GM12878 (cell line): ENCODE data around the gene OSBPL2. TPM values are rescaled to one million over a fixed set of nuclear protein-coding genes. Genes with fewer than 3 reads are reported as not detected.

Experiments used
- ATAC-seq: fragments of 200-7000 bp; cut with Tn5 transposase; 3 replicates; pipeline ENCODE4 v1.9.1; 2020; ENCODE audit warnings: mild to moderate bottlenecking, moderate library complexity
- BruUV-seq: library from RNA; stranded (reverse); fragments of 400-500 nt; replicated peaks from 2 replicates; lab custom pipeline; 2021; lab: Mats Ljungman, UMichigan
- CTCF ChIA-PET: fragments of 300-600 bp; sonication (Branson Sonifier 250); formaldehyde crosslinking; extraction: SDS; loops from one replicate; lab custom pipeline; 2021; ENCODE audit warnings: inconsistent platforms; lab: Yijun Ruan, JAX
- POLR2A ChIA-PET: fragments of 350-600 bp; formaldehyde crosslinking; extraction: SDS; loops from one replicate; lab custom pipeline; 2021; ENCODE audit warnings: inconsistent platforms; lab: Charles Lee
- RAD21 ChIA-PET: fragments of 300-600 bp; sonication (Branson Sonifier 250); formaldehyde crosslinking; loops from one replicate; lab custom pipeline; 2023; ENCODE audit warnings: antibody characterized with exemption; ENCODE audit not compliant: unreplicated experiment; lab: Charles Lee
- SMC1A ChIA-PET: fragments of 300-600 bp; sonication (Branson Sonifier 250); formaldehyde crosslinking; loops from one replicate; lab custom pipeline; 2023; ENCODE audit not compliant: unreplicated experiment, uncharacterized antibody; lab: Charles Lee
- DNase-seq: peaks from one replicate; pipeline ENCODE4 v3.0.0-alpha.2; 2011; ENCODE audit warnings: low read depth, low spot score
- FAIRE-seq: peaks from 3 replicates; lab custom pipeline; 2011; peaks lifted over from hg19 to GRCh38; lab: Jason Lieb, UNC
- H2AFZ ChIP-seq: 2 replicates; pipeline ENCODE4 v1.6.0; 2011; ENCODE audit warnings: low read depth, low read length, control low read depth; ENCODE audit not compliant: control insufficient read depth
- H3K27ac ChIP-seq: 2 replicates; pipeline ENCODE4 v1.5.1; 2011; ENCODE audit warnings: control low read depth; ENCODE audit not compliant: control insufficient read depth, insufficient read depth
- H3K27me3 ChIP-seq, 2 experiments: replicated peaks in 1 of 2; 2 replicates each; pipeline versions ENCODE4 v1.6.0 to v1.6.1; 2011; ENCODE audit warnings: low read length in 1 of 2; ENCODE audit not compliant: control insufficient read depth in 2 of 2, insufficient read depth in 2 of 2
- H3K36me3 ChIP-seq, 2 experiments: 2 replicates each; pipeline ENCODE4 v1.5.1; 2011; ENCODE audit warnings: low read length in 1 of 2; ENCODE audit not compliant: control insufficient read depth in 2 of 2, insufficient read depth in 2 of 2
- H3K4me1 ChIP-seq: 2 replicates; pipeline ENCODE4 v1.6.1; 2011; ENCODE audit warnings: mild to moderate bottlenecking, low read length, moderate library complexity, mixed read lengths; ENCODE audit not compliant: control insufficient read depth, insufficient read depth
- H3K4me2 ChIP-seq: 2 replicates; pipeline ENCODE4 v1.6.0; 2011; ENCODE audit warnings: control low read depth; ENCODE audit not compliant: control insufficient read depth, insufficient read depth
- H3K4me3 ChIP-seq: fragments of 200-600 bp; sonication (generic); 2 replicates; pipeline ENCODE4 v1.5.1; 2016
- H3K79me2 ChIP-seq: 2 replicates; pipeline ENCODE4 v1.6.0; 2011; ENCODE audit warnings: low read length; ENCODE audit not compliant: control insufficient read depth, insufficient read depth
- H3K9ac ChIP-seq: 2 replicates; pipeline ENCODE4 v1.8.0; 2011; ENCODE audit warnings: low read length, control low read depth, mixed read lengths; ENCODE audit not compliant: control insufficient read depth, insufficient read depth
- H3K9me3 ChIP-seq: replicated peaks from 3 replicates; pipeline ENCODE4 v1.5.1; 2011; ENCODE audit warnings: mild to moderate bottlenecking, low read length; ENCODE audit not compliant: control insufficient read depth, insufficient read depth
- H4K20me1 ChIP-seq: 2 replicates; pipeline ENCODE4 v1.6.0; 2011; ENCODE audit not compliant: control insufficient read depth, insufficient read depth
- ASH2L ChIP-seq: fragments of 300-600, 200-600 bp; sonication (generic); IDR thresholded peaks from 2 replicates; pipeline ENCODE4 v1.6.1; 2017; ENCODE audit warnings: low read depth, mild to moderate bottlenecking, borderline replicate concordance
- ATF7 ChIP-seq: fragments of 450-650 bp; IDR thresholded peaks from 2 replicates; pipeline ENCODE4 v1.6.1; 2016; ENCODE audit warnings: low read depth, mild to moderate bottlenecking
- FOS ChIP-seq: IDR thresholded peaks from 3 replicates; pipeline ENCODE4 v1.6.1; 2011; ENCODE audit warnings: borderline replicate concordance; ENCODE audit not compliant: insufficient read length; ENCODE audit errors: extremely low read depth
- JUND ChIP-seq: IDR thresholded peaks from 2 replicates; pipeline ENCODE4 v1.6.1; 2012; ENCODE audit warnings: low read depth, mild to moderate bottlenecking, low read length, improper control_type of control experiment, moderate library complexity
- KDM1A ChIP-seq: fragments of 200-600 bp; sonication (generic); IDR thresholded peaks from 2 replicates; pipeline ENCODE4 v1.6.1; 2016; ENCODE audit warnings: borderline replicate concordance
- MEF2A ChIP-seq: IDR thresholded peaks from 2 replicates; pipeline ENCODE4 v1.6.1; 2011; ENCODE audit warnings: low read depth, mild to moderate bottlenecking, low read length, moderate library complexity; ENCODE audit not compliant: insufficient read depth
- MEF2B ChIP-seq: fragments of 450-650 bp; IDR thresholded peaks from 2 replicates; pipeline ENCODE4 v1.6.1; 2018; ENCODE audit warnings: mild to moderate bottlenecking, moderate library complexity; ENCODE audit not compliant: partially characterized antibody, poor library complexity, severe bottlenecking
- NFIC ChIP-seq: IDR thresholded peaks from 2 replicates; pipeline ENCODE4 v1.6.1; 2012; ENCODE audit warnings: low read depth, mild to moderate bottlenecking, inconsistent platforms, low read length, moderate library complexity
- NFYB ChIP-seq: IDR thresholded peaks from 2 replicates; pipeline ENCODE4 v1.6.1; 2011; ENCODE audit warnings: low read depth, mild to moderate bottlenecking, low read length, improper control_type of control experiment, moderate library complexity; ENCODE audit not compliant: insufficient read depth
- POLR2A ChIP-seq: IDR thresholded peaks from 2 replicates; pipeline ENCODE4 v1.6.1; 2011; ENCODE audit warnings: low read depth, mild to moderate bottlenecking, low read length
- SREBF2 ChIP-seq: IDR thresholded peaks from 2 replicates; pipeline ENCODE4 v1.6.1; 2012; ENCODE audit warnings: mild to moderate bottlenecking, low read length
- TCF12 ChIP-seq: IDR thresholded peaks from 2 replicates; pipeline ENCODE4 v1.6.1; 2011; ENCODE audit warnings: low read depth, mild to moderate bottlenecking, low read length
- WGBS: methylation state at CpG from one replicate; pipeline ENCODE4 v1.1.6; 2016; ENCODE audit warnings: low lambda C conversion rate; ENCODE audit not compliant: insufficient replicate concordance, insufficient coverage; ENCODE audit errors: missing lambda C conversion rate; 5-methylcytosine and 5-hydroxymethylcytosine counted together
- in situ Hi-C: fragments of 300-500 bp; cut with MboI; formaldehyde crosslinking; loops from 9 replicates; pipeline ENCODE4 v1.14.3; 2018; ENCODE audit warnings: mixed read lengths
- intact Hi-C: fragments of 100-400 bp; cut with micrococcal nuclease; formaldehyde crosslinking; loops from one replicate; pipeline ENCODE4 v1.14.2; 2022; ENCODE audit not compliant: unreplicated experiment
- polyA plus RNA-seq, 11 experiments: library from polyadenylated mRNA; depleted of rRNA in 4 of 11; unstranded in 6 of 11; stranded (reverse) in 5 of 11; fragments of >200 nt; fragmentation: Nextera tagmentation in 4 of 11; fragmentation: Illumina TruSeq in 1 of 11; extraction: Ambion mirVana in 4 of 11; extraction: Trizol in 1 of 11; gene quantifications; 1 replicate in 1 of 11; 2 replicates in 10 of 11; pipeline versions ENCODE4 v1.2.1 to v1.2.3, GENCODE V29; 2011 to 2016; ENCODE audit warnings: inconsistent platforms in 2 of 11, missing spikeins in 2 of 11, low read depth in 1 of 11
- total RNA-seq, 4 experiments: library from RNA; depleted of rRNA in 3 of 4; stranded (reverse); fragments of >200 nt in 3 of 4; fragmentation: Illumina TruSeq in 1 of 4; extraction: Trizol in 1 of 4; gene quantifications; 2 replicates each; pipeline versions ENCODE4 v1.2.1 to v1.2.3, GENCODE V29; 2013 to 2021
- TF ChIP-seq, protein P1 (sequence below): fragments of 450-650 bp; IDR thresholded peaks from 2 replicates; pipeline ENCODE4 v1.6.1; 2017; ENCODE audit warnings: mild to moderate bottlenecking, moderate library complexity
- TF ChIP-seq, protein P2 (sequence below): IDR thresholded peaks from 2 replicates; pipeline ENCODE4 v1.6.1; 2012; ENCODE audit warnings: mild to moderate bottlenecking, low read depth, low read length

The OSBPL2 gene
- total and polyA plus RNA-seq, 10 of the 15 experiments (the other 5 are each of a cell fraction or from before 2014, with no cell fraction given), result 2.8 to 22.3 (median 14.7) TPM

DNA sequence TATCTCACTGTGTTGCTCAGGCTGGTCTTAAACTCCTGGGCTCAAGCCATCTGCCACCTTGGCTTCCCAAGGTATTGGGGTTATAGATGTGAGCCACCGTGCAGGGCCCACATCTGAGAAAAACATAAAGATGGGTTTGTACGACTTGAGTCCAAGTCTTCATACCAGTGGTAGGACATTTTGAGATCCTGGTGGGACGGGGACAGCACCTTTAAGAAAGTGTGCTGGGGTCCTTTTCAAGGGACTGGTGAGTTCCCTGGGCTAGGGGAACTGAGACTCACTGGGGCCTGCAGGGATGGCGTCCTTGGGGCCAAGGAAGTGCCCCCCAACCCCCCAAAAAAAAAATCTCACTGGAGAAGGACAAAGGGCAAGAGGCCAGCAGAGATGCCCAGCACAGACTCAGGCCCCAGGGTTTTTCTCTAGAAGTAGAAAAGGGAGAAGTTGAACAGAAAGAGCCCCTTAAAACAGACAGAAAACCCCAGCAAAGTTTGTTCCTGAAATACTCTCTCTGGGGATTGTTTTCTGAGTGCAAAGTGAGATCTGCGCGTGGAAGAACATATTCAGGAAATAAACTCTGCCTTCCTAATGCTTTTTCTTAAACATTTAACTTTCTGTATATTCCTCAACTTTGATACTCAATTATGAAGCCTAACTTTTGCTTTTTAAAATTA, 10.7 kb downstream of the OSBPL2 start (continued):
- TF ChIP-seq, protein P1, sequence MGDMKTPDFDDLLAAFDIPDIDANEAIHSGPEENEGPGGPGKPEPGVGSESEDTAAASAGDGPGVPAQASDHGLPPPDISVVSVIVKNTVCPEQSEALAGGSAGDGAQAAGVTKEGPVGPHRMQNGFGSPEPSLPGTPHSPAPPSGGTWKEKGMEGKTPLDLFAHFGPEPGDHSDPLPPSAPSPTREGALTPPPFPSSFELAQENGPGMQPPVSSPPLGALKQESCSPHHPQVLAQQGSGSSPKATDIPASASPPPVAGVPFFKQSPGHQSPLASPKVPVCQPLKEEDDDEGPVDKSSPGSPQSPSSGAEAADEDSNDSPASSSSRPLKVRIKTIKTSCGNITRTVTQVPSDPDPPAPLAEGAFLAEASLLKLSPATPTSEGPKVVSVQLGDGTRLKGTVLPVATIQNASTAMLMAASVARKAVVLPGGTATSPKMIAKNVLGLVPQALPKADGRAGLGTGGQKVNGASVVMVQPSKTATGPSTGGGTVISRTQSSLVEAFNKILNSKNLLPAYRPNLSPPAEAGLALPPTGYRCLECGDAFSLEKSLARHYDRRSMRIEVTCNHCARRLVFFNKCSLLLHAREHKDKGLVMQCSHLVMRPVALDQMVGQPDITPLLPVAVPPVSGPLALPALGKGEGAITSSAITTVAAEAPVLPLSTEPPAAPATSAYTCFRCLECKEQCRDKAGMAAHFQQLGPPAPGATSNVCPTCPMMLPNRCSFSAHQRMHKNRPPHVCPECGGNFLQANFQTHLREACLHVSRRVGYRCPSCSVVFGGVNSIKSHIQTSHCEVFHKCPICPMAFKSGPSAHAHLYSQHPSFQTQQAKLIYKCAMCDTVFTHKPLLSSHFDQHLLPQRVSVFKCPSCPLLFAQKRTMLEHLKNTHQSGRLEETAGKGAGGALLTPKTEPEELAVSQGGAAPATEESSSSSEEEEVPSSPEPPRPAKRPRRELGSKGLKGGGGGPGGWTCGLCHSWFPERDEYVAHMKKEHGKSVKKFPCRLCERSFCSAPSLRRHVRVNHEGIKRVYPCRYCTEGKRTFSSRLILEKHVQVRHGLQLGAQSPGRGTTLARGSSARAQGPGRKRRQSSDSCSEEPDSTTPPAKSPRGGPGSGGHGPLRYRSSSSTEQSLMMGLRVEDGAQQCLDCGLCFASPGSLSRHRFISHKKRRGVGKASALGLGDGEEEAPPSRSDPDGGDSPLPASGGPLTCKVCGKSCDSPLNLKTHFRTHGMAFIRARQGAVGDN, result no peak
- no peak for TF ChIP-seq MEF2A
- TF ChIP-seq NFIC, result no peak
- no peak for TF ChIP-seq MEF2B
- no peak for TF ChIP-seq FOS
- TF ChIP-seq ATF7, result no peak
- TF ChIP-seq SREBF2, result no peak

DNA sequence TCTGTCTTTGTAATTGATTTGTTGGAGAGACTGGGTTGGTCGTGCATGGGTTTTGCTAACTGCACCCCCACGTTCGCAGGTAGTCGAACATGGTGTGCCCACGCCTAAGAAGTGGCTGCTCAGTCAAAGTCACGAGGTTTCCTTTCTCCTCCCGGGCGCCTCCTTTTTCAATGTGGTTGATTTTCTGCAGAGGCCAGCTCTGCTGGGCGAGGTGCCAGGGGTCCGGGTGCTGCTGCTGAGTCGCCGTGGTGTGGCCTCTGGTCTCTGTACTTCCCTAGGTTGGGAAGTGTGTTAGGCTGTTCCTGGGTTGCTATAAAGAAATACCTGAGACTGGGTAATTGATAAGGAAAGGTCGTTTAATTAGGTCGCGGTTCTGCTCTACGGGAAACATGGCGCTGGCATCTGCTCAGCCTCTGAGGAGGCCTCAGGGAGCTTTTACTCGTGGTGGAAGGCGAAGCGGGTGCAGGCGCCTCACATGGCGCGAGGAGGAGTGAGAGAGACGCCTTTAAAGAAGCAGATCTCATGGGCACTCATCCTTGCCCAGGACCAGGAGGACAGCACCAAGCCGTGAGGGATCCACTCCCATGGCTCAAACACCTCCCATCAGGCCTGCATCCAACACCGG, 14.1 kb downstream of the OSBPL2 start:
- H3K27me3 ChIP-seq, result no peaks in the 10 kb centered on the region
- FAIRE-seq (no peak), ATAC-seq (no peak), DNase-seq (no peak)
- in situ Hi-C loops (no loop called here), intact Hi-C loops (no loop called here)
- ChIA-PET POLR2A (no interaction called here), RAD21 (no interaction called here), SMC1A (no interaction called here), CTCF (no interaction called here)
- H3K4me2 ChIP-seq, result no peak overlapping the region
- no peaks in the 10 kb centered on the region for H3K9me3 ChIP-seq
- no peaks in the 10 kb centered on the region; the same call in 1 of the 2 replicates for H4K20me1 ChIP-seq
- H3K79me2 ChIP-seq, result peaks cover 5% of the 10 kb centered on the region
- 89% methylated on average over 26 of the region's 26 CpGs for WGBS
- no TSS peak for BruUV-seq
- H3K9ac ChIP-seq, result no peak overlapping the region
- peaks cover 5 to 9% of the 10 kb centered on the region in 2 experiments for H3K36me3 ChIP-seq
- no peak overlapping the region for H3K27ac ChIP-seq
- no peaks in the 10 kb centered on the region for H3K4me1 ChIP-seq
- H2AFZ ChIP-seq, result no peak overlapping the region
- no peak overlapping the region for H3K4me3 ChIP-seq
- TF ChIP-seq POLR2A (no peak), KDM1A (no peak), TCF12 (no peak), NFYB (no peak), JUND (no peak), ASH2L (no peak), NFIC (no peak)
- TF ChIP-seq, protein P2, sequence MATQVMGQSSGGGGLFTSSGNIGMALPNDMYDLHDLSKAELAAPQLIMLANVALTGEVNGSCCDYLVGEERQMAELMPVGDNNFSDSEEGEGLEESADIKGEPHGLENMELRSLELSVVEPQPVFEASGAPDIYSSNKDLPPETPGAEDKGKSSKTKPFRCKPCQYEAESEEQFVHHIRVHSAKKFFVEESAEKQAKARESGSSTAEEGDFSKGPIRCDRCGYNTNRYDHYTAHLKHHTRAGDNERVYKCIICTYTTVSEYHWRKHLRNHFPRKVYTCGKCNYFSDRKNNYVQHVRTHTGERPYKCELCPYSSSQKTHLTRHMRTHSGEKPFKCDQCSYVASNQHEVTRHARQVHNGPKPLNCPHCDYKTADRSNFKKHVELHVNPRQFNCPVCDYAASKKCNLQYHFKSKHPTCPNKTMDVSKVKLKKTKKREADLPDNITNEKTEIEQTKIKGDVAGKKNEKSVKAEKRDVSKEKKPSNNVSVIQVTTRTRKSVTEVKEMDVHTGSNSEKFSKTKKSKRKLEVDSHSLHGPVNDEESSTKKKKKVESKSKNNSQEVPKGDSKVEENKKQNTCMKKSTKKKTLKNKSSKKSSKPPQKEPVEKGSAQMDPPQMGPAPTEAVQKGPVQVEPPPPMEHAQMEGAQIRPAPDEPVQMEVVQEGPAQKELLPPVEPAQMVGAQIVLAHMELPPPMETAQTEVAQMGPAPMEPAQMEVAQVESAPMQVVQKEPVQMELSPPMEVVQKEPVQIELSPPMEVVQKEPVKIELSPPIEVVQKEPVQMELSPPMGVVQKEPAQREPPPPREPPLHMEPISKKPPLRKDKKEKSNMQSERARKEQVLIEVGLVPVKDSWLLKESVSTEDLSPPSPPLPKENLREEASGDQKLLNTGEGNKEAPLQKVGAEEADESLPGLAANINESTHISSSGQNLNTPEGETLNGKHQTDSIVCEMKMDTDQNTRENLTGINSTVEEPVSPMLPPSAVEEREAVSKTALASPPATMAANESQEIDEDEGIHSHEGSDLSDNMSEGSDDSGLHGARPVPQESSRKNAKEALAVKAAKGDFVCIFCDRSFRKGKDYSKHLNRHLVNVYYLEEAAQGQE, result no peak
